SK-N-SH treated with all-trans-retinoic acid at 6 μM for 48 hours (cell line): ENCODE results near the gene LRRC8C.

Experiments
- ATAC-seq: fragments of 200-7000 bp; cut with Tn5 transposase; 3 replicates; pipeline ENCODE4 v1.9.1; 2020; ENCODE audit warnings: mild to moderate bottlenecking, moderate library complexity
- ARNTL ChIP-seq: fragments of 450-650 bp; formaldehyde crosslinking; IDR thresholded peaks from 2 replicates; pipeline ENCODE4 v1.5.0; 2020; ENCODE audit warnings: low read depth, mild to moderate bottlenecking, moderate library complexity, borderline replicate concordance
- CSDC2 ChIP-seq: fragments of 250-450 bp; sonication (Bioruptor Pico); IDR thresholded peaks from 2 replicates; pipeline ENCODE4 v1.5.0; 2020; ENCODE audit warnings: mild to moderate bottlenecking, moderate library complexity
- ESRRG ChIP-seq: fragments of 250-450 bp; sonication (Bioruptor Pico); IDR thresholded peaks from 2 replicates; pipeline ENCODE4 v1.6.1; 2021; ENCODE audit warnings: mild to moderate bottlenecking
- GLIS3 ChIP-seq: fragments of 250-450 bp; sonication (Bioruptor Pico); IDR thresholded peaks from 2 replicates; pipeline ENCODE4 v1.5.0; 2020; ENCODE audit warnings: mild to moderate bottlenecking, moderate library complexity
- ISL1 ChIP-seq: fragments of 250-450 bp; sonication (Bioruptor Pico); IDR thresholded peaks from 2 replicates; pipeline ENCODE4 v2.1.2; 2022; ENCODE audit warnings: mild to moderate bottlenecking, moderate library complexity
- PPARA ChIP-seq: fragments of 250-450 bp; sonication (Bioruptor Pico); IDR thresholded peaks from 2 replicates; pipeline ENCODE4 v1.5.0; 2020; ENCODE audit warnings: mild to moderate bottlenecking, borderline replicate concordance
- RARB ChIP-seq: fragments of 250-450 bp; sonication (Bioruptor Pico); IDR thresholded peaks from 2 replicates; pipeline ENCODE4 v1.8.0; 2021; ENCODE audit warnings: mild to moderate bottlenecking, moderate library complexity
- SNAI2 ChIP-seq: fragments of 250-450 bp; sonication (Bioruptor Pico); IDR thresholded peaks from 2 replicates; pipeline ENCODE4 v1.5.0; 2020; ENCODE audit warnings: mild to moderate bottlenecking, moderate library complexity
- TCF4 ChIP-seq: fragments of 250-450 bp; sonication (Bioruptor Pico); IDR thresholded peaks from 2 replicates; pipeline ENCODE4 v1.8.0; 2021; ENCODE audit warnings: mild to moderate bottlenecking, moderate library complexity, borderline replicate concordance
- TOX ChIP-seq: fragments of 250-450 bp; sonication (Bioruptor Pico); IDR thresholded peaks from 2 replicates; pipeline ENCODE4 v1.8.0; 2021; ENCODE audit warnings: mild to moderate bottlenecking, moderate library complexity, borderline replicate concordance
- ZC3H10 ChIP-seq: fragments of 250-450 bp; sonication (Bioruptor Pico); IDR thresholded peaks from 2 replicates; pipeline ENCODE4 v1.5.1; 2021; ENCODE audit warnings: mild to moderate bottlenecking, moderate library complexity
- ZFP30 ChIP-seq: fragments of 450-650 bp; formaldehyde crosslinking; IDR thresholded peaks from 2 replicates; pipeline ENCODE4 v1.5.0; 2022; ENCODE audit warnings: mild to moderate bottlenecking, moderate library complexity
- ZNF70 ChIP-seq: fragments of 450-650 bp; formaldehyde crosslinking; IDR thresholded peaks from 2 replicates; pipeline ENCODE4 v1.5.0; 2020; ENCODE audit warnings: mild to moderate bottlenecking, moderate library complexity
- ZNF8 ChIP-seq: fragments of 450-650 bp; formaldehyde crosslinking; IDR thresholded peaks from 2 replicates; pipeline ENCODE4 v1.5.0; 2020; ENCODE audit warnings: mild to moderate bottlenecking, moderate library complexity
- TF ChIP-seq, protein P1 (sequence below): fragments of 250-450 bp; sonication (Bioruptor Pico); IDR thresholded peaks from 2 replicates; pipeline ENCODE4 v1.5.0; 2020; ENCODE audit warnings: mild to moderate bottlenecking, moderate library complexity
- TF ChIP-seq, protein P2 (sequence below): fragments of 250-450 bp; sonication (Bioruptor Pico); IDR thresholded peaks from 2 replicates; pipeline ENCODE4 v1.8.0; 2020; ENCODE audit warnings: mild to moderate bottlenecking, moderate library complexity, borderline replicate concordance
- TF ChIP-seq, protein P3 (sequence below): fragments of 250-450 bp; sonication (Bioruptor Pico); IDR thresholded peaks from 2 replicates; pipeline ENCODE4 v1.8.0; 2021; ENCODE audit warnings: low read depth, mild to moderate bottlenecking, moderate library complexity, borderline replicate concordance
- TF ChIP-seq, protein P4 (sequence below): fragments of 250-450 bp; sonication (Bioruptor Pico); IDR thresholded peaks from 2 replicates; pipeline ENCODE4 v1.5.1; 2021; ENCODE audit warnings: mild to moderate bottlenecking, moderate library complexity
- TF ChIP-seq, protein P5 (sequence below): fragments of 250-450 bp; sonication (Bioruptor Pico); IDR thresholded peaks from 2 replicates; pipeline ENCODE4 v1.5.1; 2020; ENCODE audit warnings: low read depth, mild to moderate bottlenecking, moderate library complexity

Gene LRRC8C

DNA sequence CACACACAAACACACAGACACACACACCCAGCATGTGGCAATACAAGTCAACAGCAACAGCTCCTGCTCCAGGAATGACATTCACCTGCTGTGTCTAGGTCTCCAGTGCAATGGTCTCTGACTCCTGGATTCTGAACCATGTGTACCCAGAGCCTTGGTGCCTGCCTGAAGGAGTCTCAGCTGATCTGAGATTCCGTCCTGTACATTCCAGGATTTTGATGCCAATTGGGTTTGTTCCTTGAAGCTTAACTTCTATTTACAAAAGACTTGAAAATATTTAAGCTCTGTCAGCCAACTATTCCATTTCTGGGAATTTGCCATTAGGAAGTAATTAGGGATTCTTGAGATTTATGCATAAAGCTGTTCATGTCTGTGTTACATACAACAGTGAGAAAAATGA is 102.6 kb downstream of the LRRC8C start:
- ATAC-seq, result no peak

DNA sequence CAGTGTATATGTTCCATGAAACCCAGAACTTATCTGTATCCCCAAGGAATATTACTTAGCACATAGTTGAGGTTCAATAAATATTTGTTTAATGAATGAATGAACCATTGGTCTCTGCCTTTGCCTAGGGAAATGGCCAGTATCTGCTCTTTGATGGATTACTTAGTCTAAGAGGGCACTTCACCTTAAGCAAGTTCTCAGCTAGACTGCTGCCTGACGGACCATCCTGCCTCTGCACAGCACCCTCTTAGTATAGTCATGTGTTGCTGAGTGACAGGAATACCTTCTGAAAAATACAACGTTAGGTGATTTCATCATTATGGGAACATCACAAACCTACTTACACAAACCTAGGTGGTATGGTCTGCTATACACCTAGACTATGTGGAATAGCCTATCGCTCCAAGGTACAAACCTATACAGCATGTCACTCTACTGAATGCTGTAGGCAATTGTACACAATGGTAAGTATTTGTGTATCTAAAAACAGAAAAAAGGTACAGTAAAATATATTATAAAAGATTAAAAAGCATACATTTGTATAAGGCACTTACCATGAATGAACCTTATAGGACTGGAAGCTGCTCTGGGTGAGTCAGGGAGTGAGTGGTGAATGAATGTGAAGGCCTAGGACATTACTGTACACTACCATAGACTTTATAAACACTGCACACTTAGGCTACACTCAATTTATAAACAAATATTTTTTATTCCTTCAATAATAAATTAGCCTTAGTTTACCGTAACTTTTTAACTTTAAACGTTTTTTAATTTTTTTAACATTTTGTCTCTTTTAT is 104.2 kb downstream of the LRRC8C start:
- ATAC-seq, result no peak
- no peak for TF ChIP-seq CSDC2 (CRISPR knock-in tag)
- TF ChIP-seq ISL1 (CRISPR knock-in tag), result no peak
- no peak for TF ChIP-seq ARNTL (CRISPR knock-in tag)
- TF ChIP-seq, protein P1, sequence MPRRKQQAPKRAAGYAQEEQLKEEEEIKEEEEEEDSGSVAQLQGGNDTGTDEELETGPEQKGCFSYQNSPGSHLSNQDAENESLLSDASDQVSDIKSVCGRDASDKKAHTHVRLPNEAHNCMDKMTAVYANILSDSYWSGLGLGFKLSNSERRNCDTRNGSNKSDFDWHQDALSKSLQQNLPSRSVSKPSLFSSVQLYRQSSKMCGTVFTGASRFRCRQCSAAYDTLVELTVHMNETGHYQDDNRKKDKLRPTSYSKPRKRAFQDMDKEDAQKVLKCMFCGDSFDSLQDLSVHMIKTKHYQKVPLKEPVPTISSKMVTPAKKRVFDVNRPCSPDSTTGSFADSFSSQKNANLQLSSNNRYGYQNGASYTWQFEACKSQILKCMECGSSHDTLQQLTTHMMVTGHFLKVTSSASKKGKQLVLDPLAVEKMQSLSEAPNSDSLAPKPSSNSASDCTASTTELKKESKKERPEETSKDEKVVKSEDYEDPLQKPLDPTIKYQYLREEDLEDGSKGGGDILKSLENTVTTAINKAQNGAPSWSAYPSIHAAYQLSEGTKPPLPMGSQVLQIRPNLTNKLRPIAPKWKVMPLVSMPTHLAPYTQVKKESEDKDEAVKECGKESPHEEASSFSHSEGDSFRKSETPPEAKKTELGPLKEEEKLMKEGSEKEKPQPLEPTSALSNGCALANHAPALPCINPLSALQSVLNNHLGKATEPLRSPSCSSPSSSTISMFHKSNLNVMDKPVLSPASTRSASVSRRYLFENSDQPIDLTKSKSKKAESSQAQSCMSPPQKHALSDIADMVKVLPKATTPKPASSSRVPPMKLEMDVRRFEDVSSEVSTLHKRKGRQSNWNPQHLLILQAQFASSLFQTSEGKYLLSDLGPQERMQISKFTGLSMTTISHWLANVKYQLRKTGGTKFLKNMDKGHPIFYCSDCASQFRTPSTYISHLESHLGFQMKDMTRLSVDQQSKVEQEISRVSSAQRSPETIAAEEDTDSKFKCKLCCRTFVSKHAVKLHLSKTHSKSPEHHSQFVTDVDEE (CRISPR knock-in tag), result no peak
- TF ChIP-seq SNAI2 (CRISPR knock-in tag), result no peak
- TF ChIP-seq TOX (CRISPR knock-in tag), result no peak
- TF ChIP-seq PPARA (CRISPR knock-in tag), result no peak
- no peak for TF ChIP-seq ZNF70
- no peak for TF ChIP-seq TCF4 (CRISPR knock-in tag)
- no peak for TF ChIP-seq ZC3H10 (CRISPR knock-in tag)
- TF ChIP-seq ZFP30, result no peak
- TF ChIP-seq, protein P2, sequence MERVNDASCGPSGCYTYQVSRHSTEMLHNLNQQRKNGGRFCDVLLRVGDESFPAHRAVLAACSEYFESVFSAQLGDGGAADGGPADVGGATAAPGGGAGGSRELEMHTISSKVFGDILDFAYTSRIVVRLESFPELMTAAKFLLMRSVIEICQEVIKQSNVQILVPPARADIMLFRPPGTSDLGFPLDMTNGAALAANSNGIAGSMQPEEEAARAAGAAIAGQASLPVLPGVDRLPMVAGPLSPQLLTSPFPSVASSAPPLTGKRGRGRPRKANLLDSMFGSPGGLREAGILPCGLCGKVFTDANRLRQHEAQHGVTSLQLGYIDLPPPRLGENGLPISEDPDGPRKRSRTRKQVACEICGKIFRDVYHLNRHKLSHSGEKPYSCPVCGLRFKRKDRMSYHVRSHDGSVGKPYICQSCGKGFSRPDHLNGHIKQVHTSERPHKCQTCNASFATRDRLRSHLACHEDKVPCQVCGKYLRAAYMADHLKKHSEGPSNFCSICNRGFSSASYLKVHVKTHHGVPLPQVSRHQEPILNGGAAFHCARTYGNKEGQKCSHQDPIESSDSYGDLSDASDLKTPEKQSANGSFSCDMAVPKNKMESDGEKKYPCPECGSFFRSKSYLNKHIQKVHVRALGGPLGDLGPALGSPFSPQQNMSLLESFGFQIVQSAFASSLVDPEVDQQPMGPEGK, result no peak
- no peak for TF ChIP-seq ESRRG (CRISPR knock-in tag)
- TF ChIP-seq, protein P3, sequence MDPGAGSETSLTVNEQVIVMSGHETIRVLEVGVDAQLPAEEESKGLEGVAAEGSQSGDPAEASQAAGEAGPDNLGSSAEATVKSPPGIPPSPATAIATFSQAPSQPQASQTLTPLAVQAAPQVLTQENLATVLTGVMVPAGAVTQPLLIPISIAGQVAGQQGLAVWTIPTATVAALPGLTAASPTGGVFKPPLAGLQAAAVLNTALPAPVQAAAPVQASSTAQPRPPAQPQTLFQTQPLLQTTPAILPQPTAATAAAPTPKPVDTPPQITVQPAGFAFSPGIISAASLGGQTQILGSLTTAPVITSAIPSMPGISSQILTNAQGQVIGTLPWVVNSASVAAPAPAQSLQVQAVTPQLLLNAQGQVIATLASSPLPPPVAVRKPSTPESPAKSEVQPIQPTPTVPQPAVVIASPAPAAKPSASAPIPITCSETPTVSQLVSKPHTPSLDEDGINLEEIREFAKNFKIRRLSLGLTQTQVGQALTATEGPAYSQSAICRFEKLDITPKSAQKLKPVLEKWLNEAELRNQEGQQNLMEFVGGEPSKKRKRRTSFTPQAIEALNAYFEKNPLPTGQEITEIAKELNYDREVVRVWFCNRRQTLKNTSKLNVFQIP (CRISPR knock-in tag), result no peak
- TF ChIP-seq ZNF8, result no peak
- TF ChIP-seq, protein P4, sequence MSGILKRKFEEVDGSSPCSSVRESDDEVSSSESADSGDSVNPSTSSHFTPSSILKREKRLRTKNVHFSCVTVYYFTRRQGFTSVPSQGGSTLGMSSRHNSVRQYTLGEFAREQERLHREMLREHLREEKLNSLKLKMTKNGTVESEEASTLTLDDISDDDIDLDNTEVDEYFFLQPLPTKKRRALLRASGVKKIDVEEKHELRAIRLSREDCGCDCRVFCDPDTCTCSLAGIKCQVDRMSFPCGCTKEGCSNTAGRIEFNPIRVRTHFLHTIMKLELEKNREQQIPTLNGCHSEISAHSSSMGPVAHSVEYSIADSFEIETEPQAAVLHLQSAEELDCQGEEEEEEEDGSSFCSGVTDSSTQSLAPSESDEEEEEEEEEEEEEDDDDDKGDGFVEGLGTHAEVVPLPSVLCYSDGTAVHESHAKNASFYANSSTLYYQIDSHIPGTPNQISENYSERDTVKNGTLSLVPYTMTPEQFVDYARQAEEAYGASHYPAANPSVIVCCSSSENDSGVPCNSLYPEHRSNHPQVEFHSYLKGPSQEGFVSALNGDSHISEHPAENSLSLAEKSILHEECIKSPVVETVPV (CRISPR knock-in tag), result no peak
- TF ChIP-seq, protein P5, sequence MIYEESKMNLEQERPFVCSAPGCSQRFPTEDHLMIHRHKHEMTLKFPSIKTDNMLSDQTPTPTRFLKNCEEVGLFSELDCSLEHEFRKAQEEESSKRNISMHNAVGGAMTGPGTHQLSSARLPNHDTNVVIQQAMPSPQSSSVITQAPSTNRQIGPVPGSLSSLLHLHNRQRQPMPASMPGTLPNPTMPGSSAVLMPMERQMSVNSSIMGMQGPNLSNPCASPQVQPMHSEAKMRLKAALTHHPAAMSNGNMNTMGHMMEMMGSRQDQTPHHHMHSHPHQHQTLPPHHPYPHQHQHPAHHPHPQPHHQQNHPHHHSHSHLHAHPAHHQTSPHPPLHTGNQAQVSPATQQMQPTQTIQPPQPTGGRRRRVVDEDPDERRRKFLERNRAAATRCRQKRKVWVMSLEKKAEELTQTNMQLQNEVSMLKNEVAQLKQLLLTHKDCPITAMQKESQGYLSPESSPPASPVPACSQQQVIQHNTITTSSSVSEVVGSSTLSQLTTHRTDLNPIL, result no peak
- no peak for TF ChIP-seq GLIS3 (CRISPR knock-in tag)
- TF ChIP-seq, all 23 proteins: peak for 0

More for the DNA sequence above, 102.6 kb downstream of the LRRC8C start:
- no peak for TF ChIP-seq PPARA (CRISPR knock-in tag)
- TF ChIP-seq, protein P3 (CRISPR knock-in tag), result no peak
- no peak for TF ChIP-seq RARB (CRISPR knock-in tag)
- no peak for TF ChIP-seq ESRRG (CRISPR knock-in tag)
- TF ChIP-seq SNAI2 (CRISPR knock-in tag), result no peak
